Prostate gland (tissue), 2 donors: ENCODE results near the gene INO80D.
A peak's percentile ranks its signal among the peaks of the same experiment; 100 is the strongest.

Experiments used
- CTCF ChIP-seq, 4 experiments: fragments of 200-600 bp in 2 of 4; fragments of 450-650 bp in 2 of 4; sonication (generic) in 2 of 4; IDR thresholded peaks; 1 replicate in 3 of 4; 2 replicates in 1 of 4; pipeline ENCODE4 v1.5.1; 2016 to 2019; ENCODE audit warnings: antibody characterized with exemption in 4 of 4, mild to moderate bottlenecking in 2 of 4, moderate library complexity in 2 of 4
- POLR2A ChIP-seq: fragments of 450-650 bp; IDR thresholded peaks from one replicate; pipeline ENCODE4 v1.6.1; 2016; ENCODE audit warnings: antibody characterized with exemption, mild to moderate bottlenecking

GRCh38 chr2:206085742-206086445, at the start of gene INO80D:
- peak in 2 of 4 experiments; percentile 47 to 57 for TF ChIP-seq CTCF (IDR thresholded peaks at IDR 0.05)
- peak; percentile 60 for TF ChIP-seq POLR2A
